HCT116 (cell line): ENCODE results near the gene PIK3CA. TPM values are rescaled to one million over a fixed set of nuclear protein-coding genes. Genes with fewer than 3 reads are reported as not detected.

Source experiments
- ATAC-seq: fragments of 200-7000 bp; cut with Tn5 transposase; 2 replicates; pipeline ENCODE4 v1.9.1; 2020; ENCODE audit warnings: mild to moderate bottlenecking, moderate library complexity
- BruUV-seq: library from RNA; stranded (reverse); fragments of 400-500 nt; replicated peaks from 2 replicates; lab custom pipeline; 2021; lab: Mats Ljungman, UMichigan
- CTCF ChIA-PET: fragments of 300-600 bp; sonication (Branson Sonifier 250); formaldehyde crosslinking; loops from one replicate; lab custom pipeline; 2021; ENCODE audit warnings: antibody characterized with exemption; lab: Charles Lee
- POLR2A ChIA-PET: fragments of 300-600, 350-600 bp; sonication (Branson Sonifier 250); formaldehyde crosslinking; loops from one replicate; lab custom pipeline; 2021; ENCODE audit warnings: antibody characterized with exemption; lab: Charles Lee
- RAD21 ChIA-PET, 2 experiments: fragments of 300-600 bp; sonication (Branson Sonifier 250); formaldehyde crosslinking; loops; one replicate each; lab custom pipeline; 2023; ENCODE audit warnings: low total read pairs in 2 of 2; ENCODE audit not compliant: uncharacterized antibody in 2 of 2, unreplicated experiment in 2 of 2, low non-redundant PET in 1 of 2; lab: Charles Lee
- DNase-seq: peaks from one replicate; pipeline ENCODE4 v3.0.0-alpha.2; 2010; ENCODE audit warnings: low read depth, low spot score
- H2AFZ ChIP-seq: fragments of 200-600 bp; shearing (Covaris generic), sonication (generic); 2 replicates; pipeline ENCODE4 v1.6.1; 2017; ENCODE audit warnings: low read depth, mixed run types, mixed read lengths, antibody characterized with exemption, low read length; ENCODE audit not compliant: poor library complexity, severe bottlenecking
- H3K27ac ChIP-seq: 2 replicates; pipeline ENCODE4 v1.5.1; 2012; ENCODE audit warnings: low read depth, low read length
- H3K27me3 ChIP-seq: fragments of 200-600 bp; sonication (generic); 2 replicates; pipeline ENCODE4 v1.6.1; 2016; ENCODE audit warnings: mixed run types, low read length, mixed read lengths; ENCODE audit not compliant: insufficient read depth
- H3K36me3 ChIP-seq, 2 experiments: fragments of 200-500 bp in 1 of 2; fragments of 200-600 bp in 1 of 2; sonication (Bioruptor generic) in 1 of 2; sonication (generic) in 1 of 2; 2 replicates each; pipeline versions ENCODE4 v1.5.1 to v1.6.1; 2014 to 2016; ENCODE audit warnings: low read length in 2 of 2, inconsistent platforms in 1 of 2, mixed read lengths in 1 of 2, mixed run types in 1 of 2; ENCODE audit not compliant: insufficient read depth in 2 of 2, control insufficient read depth in 1 of 2
- H3K4me1 ChIP-seq, 2 experiments: fragments of 200-600 bp in 1 of 2; sonication (generic) in 1 of 2; 2 replicates each; pipeline versions ENCODE4 v1.5.1 to v1.6.1; 2012 to 2017; ENCODE audit warnings: low read length in 2 of 2, inconsistent platforms in 1 of 2, mild to moderate bottlenecking in 1 of 2, mixed read lengths in 1 of 2, mixed run types in 1 of 2, moderate library complexity in 1 of 2; ENCODE audit not compliant: insufficient read depth in 2 of 2, control insufficient read depth in 1 of 2
- H3K4me2 ChIP-seq: fragments of 200-600 bp; sonication (generic); 2 replicates; pipeline ENCODE4 v1.6.1; 2017; ENCODE audit warnings: mixed run types, low read length, mixed read lengths
- H3K4me3 ChIP-seq, 2 experiments: fragments of 200-600 bp in 1 of 2; sonication (generic) in 1 of 2; replicated peaks in 1 of 2; 2 replicates each; pipeline ENCODE4 v1.5.1; 2011 to 2016; ENCODE audit warnings: low read length in 2 of 2, control low read depth in 1 of 2, low read depth in 1 of 2, mild to moderate bottlenecking in 1 of 2, mixed read lengths in 1 of 2, mixed run types in 1 of 2
- H3K79me2 ChIP-seq: fragments of 200-600 bp; sonication (generic); 2 replicates; pipeline ENCODE4 v1.6.1; 2017; ENCODE audit warnings: mild to moderate bottlenecking, mixed run types, low read length, moderate library complexity, mixed read lengths; ENCODE audit not compliant: insufficient read depth
- H3K9ac ChIP-seq: fragments of 200-600 bp; sonication (generic); 2 replicates; pipeline ENCODE4 v1.6.1; 2016; ENCODE audit warnings: low read length, mixed read lengths
- H3K9me2 ChIP-seq: fragments of 200-600 bp; sonication (generic), shearing (Covaris generic); 2 replicates; pipeline ENCODE4 v1.6.1; 2017; ENCODE audit warnings: mixed run types, mild to moderate bottlenecking, moderate library complexity; ENCODE audit not compliant: insufficient read depth
- H3K9me3 ChIP-seq, 2 experiments: fragments of 200-500 bp in 1 of 2; fragments of 200-600 bp in 1 of 2; sonication (Bioruptor generic) in 1 of 2; sonication (generic) in 1 of 2; 2 replicates each; pipeline ENCODE4 v1.6.1; 2014 to 2017; ENCODE audit warnings: low read length in 2 of 2, mixed read lengths in 2 of 2, inconsistent platforms in 1 of 2, low read depth in 1 of 2, mild to moderate bottlenecking in 1 of 2, mixed run types in 1 of 2, moderate library complexity in 1 of 2; ENCODE audit not compliant: control insufficient read depth in 1 of 2, insufficient read depth in 1 of 2
- H4K20me1 ChIP-seq: fragments of 200-600 bp; sonication (generic), shearing (Covaris generic); 2 replicates; pipeline ENCODE4 v1.6.1; 2017; ENCODE audit warnings: mixed run types, mild to moderate bottlenecking, moderate library complexity; ENCODE audit not compliant: insufficient read depth
- CTCF ChIP-seq, 3 experiments: fragments of 200-600 bp in 1 of 3; sonication (generic) in 1 of 3; IDR thresholded peaks in 2 of 3; conservative IDR thresholded peaks in 1 of 3; 2 replicates each; pipeline ENCODE4 v1.5.1; 2012 to 2017; ENCODE audit warnings: low read depth in 2 of 3, low read length in 2 of 3, antibody characterized with exemption in 1 of 3, borderline replicate concordance in 1 of 3, control low read depth in 1 of 3, mild to moderate bottlenecking in 1 of 3, mixed read lengths in 1 of 3, mixed run types in 1 of 3, moderate library complexity in 1 of 3; ENCODE audit not compliant: insufficient read depth in 1 of 3
- EGR1 ChIP-seq: IDR thresholded peaks from 2 replicates; pipeline ENCODE4 v1.6.1; 2012; ENCODE audit warnings: low read depth
- ELF1 ChIP-seq: IDR thresholded peaks from 2 replicates; pipeline ENCODE4 v1.6.1; 2012; ENCODE audit warnings: low read depth, borderline replicate concordance
- FOSL1 ChIP-seq: IDR thresholded peaks from 2 replicates; pipeline ENCODE4 v1.6.1; 2012; ENCODE audit warnings: low read depth
- MAX ChIP-seq: IDR thresholded peaks from 2 replicates; pipeline ENCODE4 v1.6.1; 2012
- SIN3A ChIP-seq: IDR thresholded peaks from 2 replicates; pipeline ENCODE4 v1.6.1; 2012; ENCODE audit warnings: low read depth
- SP1 ChIP-seq: IDR thresholded peaks from 2 replicates; pipeline ENCODE4 v1.6.1; 2012; ENCODE audit warnings: low read depth
- TCF7L2 ChIP-seq: IDR thresholded peaks from 2 replicates; pipeline ENCODE4 v1.7.0; 2011; ENCODE audit warnings: borderline replicate concordance, inconsistent platforms; ENCODE audit not compliant: insufficient read depth, insufficient read length; ENCODE audit errors: extremely low read depth
- ZBTB33 ChIP-seq: IDR thresholded peaks from 2 replicates; pipeline ENCODE4 v1.6.1; 2011; ENCODE audit warnings: mild to moderate bottlenecking, low read length, moderate library complexity; ENCODE audit not compliant: insufficient replicate concordance; ENCODE audit errors: extremely low read depth
- intact Hi-C: fragments of 100-400 bp; cut with micrococcal nuclease; formaldehyde crosslinking; loops from 2 replicates; pipeline ENCODE4 v1.10.0; 2022
- total RNA-seq: library from RNA; stranded (reverse); gene quantifications from one replicate; pipeline ENCODE4 v1.2.1, GENCODE V29; 2021; ENCODE audit not compliant: unreplicated experiment

PIK3CA gene
- total RNA-seq, 1 experiment from 2014 or later: 17.9 TPM

GRCh38 chr3:179108086-179108485 is 40.1 kb upstream of the PIK3CA start:
- Histone ChIP-seq H3K27ac (no peak overlapping the region), H4K20me1 (no peaks in the 10 kb centered on the region), H2AFZ (no peak overlapping the region), H3K36me3 (no peaks in the 10 kb centered on the region), H3K9me3 (no peaks in the 10 kb centered on the region), H3K79me2 (no peaks in the 10 kb centered on the region), H3K9ac (no peak overlapping the region), H3K4me3 (no peak overlapping the region), H3K4me1 (no peaks in the 10 kb centered on the region), H3K9me2 (no peaks in the 10 kb centered on the region), H3K4me2 (no peak overlapping the region), H3K27me3 (no peaks in the 10 kb centered on the region)
- intact Hi-C loops: no loop called here
- TF ChIP-seq ZBTB33 (no peak), SIN3A (no peak), MAX (no peak), ELF1 (no peak), CTCF (IDR thresholded peaks at IDR 0.05 in 2 of 3, conservative IDR thresholded peaks at IDR 0.05 in 1 of 3; ENCODE audit: borderline replicate concordance in 1 of 3, insufficient read depth in 1 of 3, low read depth in 2 of 3, low read length in 2 of 3) (no peak), EGR1 (no peak), FOSL1 (no peak), SP1 (no peak), TCF7L2 (no peak)
- ChIA-PET CTCF (no interaction called here), RAD21 (no interaction called here), POLR2A (no interaction called here)
- no TSS peak for BruUV-seq
- DNase-seq (no peak), ATAC-seq (no peak)
